Body of pancreas (tissue), 4 donors: Measurements from ENCODE around the gene ITGA2. TPM values are rescaled to one million over a fixed set of nuclear protein-coding genes. Genes with fewer than 3 reads are reported as not detected.

Experiments
- ATAC-seq: fragments of 150-250 bp; one replicate; pipeline ENCODE4 v1.9.1; 2016
- DNase-seq, 4 donors: peaks; one replicate each; pipeline ENCODE4 v3.0.0-alpha.2; 2019
- H3K27ac ChIP-seq, 4 donors: fragments of 200-600 bp; sonication (generic); 1 replicate in 3 of 4; 2 replicates in 1 of 4; pipeline versions ENCODE4 v1.5.1 to v1.6.1; 2016 to 2019; ENCODE audit warnings: mild to moderate bottlenecking in 1 of 4, mixed read lengths in 1 of 4, moderate library complexity in 1 of 4
- H3K27me3 ChIP-seq, 2 donors: fragments of 200-600 bp; sonication (generic); one replicate each; pipeline ENCODE4 v1.6.0; 2016; ENCODE audit warnings: mild to moderate bottlenecking in 1 of 2
- H3K36me3 ChIP-seq, 2 donors: fragments of 200-600 bp; sonication (generic); replicated peaks in 1 of 2; 2 replicates each; pipeline ENCODE4 v1.5.1; 2016; ENCODE audit warnings: low read depth in 2 of 2; ENCODE audit not compliant: insufficient read depth in 1 of 2
- H3K4me1 ChIP-seq: fragments of 200-600 bp; sonication (generic); one replicate; pipeline ENCODE4 v1.6.0; 2016
- H3K4me3 ChIP-seq, 2 donors: fragments of 200-600 bp; sonication (generic); 1 replicate in 1 of 2; 2 replicates in 1 of 2; pipeline ENCODE4 v1.5.1; 2016 to 2019
- H3K9me3 ChIP-seq, 3 donors: fragments of 200-600 bp; sonication (generic); 1 replicate in 2 of 3; 2 replicates in 1 of 3; pipeline ENCODE4 v1.5.1; 2016
- CTCF ChIP-seq, 7 experiments: fragments of 450-650 bp in 4 of 7; fragments of 200-600 bp in 3 of 7; sonication (generic) in 3 of 7; IDR thresholded peaks; one replicate each; pipeline ENCODE4 v1.5.1; 2016 to 2019; ENCODE audit warnings: antibody characterized with exemption in 7 of 7
- POLR2A ChIP-seq, 3 donors: fragments of 450-650 bp; IDR thresholded peaks; one replicate each; pipeline ENCODE4 v1.6.1; 2016; ENCODE audit warnings: antibody characterized with exemption in 3 of 3, mild to moderate bottlenecking in 2 of 3
- WGBS, 2 donors: methylation state at CpG; one replicate each; pipeline ENCODE4 v1.1.5; 2017; 5-methylcytosine and 5-hydroxymethylcytosine counted together
- intact Hi-C: fragments of 100-400 bp; cut with DNase I; formaldehyde crosslinking; loops from one replicate; pipeline ENCODE4 v1.15.1; 2023
- total RNA-seq, 2 donors: library from RNA; depleted of rRNA; stranded (reverse); fragments of >200 nt; gene quantifications; one replicate each; pipeline ENCODE4 v1.1.0, GENCODE V29; 2016

The ITGA2 gene
- total RNA-seq, 2 donors from 2014 or later: 4.0 to 4.4 TPM

- intact Hi-C loops: no loop called here
- Histone ChIP-seq H3K9me3 (no peaks in the 10 kb centered on the region), H3K27ac (no peak overlapping the region), H3K4me1 (no peaks in the 10 kb centered on the region), H3K27me3 (no peaks in the 10 kb centered on the region), H3K36me3 (peaks cover 0 to 3% of the 10 kb centered on the region in 2 donors), H3K4me3 (no peak overlapping the region)
- ATAC-seq (no peak), DNase-seq (no peak)
- TF ChIP-seq CTCF (IDR thresholded peaks at IDR 0.05): no peak
- no peak for TF ChIP-seq POLR2A (IDR thresholded peaks at IDR 0.05)
- WGBS, 2 donors: 78 to 80% methylated on average over 4 of the region's 4 CpGs
These were observed 91.1 kb downstream of the ITGA2 start for GRCh38 chr5:53080271-53080670.

GRCh38 chr5:53083927-53084326, 94.8 kb downstream of the ITGA2 start:
- DNase-seq (no peak), ATAC-seq (no peak)
- Histone ChIP-seq H3K4me3 (no peak overlapping the region), H3K9me3 (no peaks in the 10 kb centered on the region), H3K27me3 (no peaks in the 10 kb centered on the region), H3K4me1 (peaks cover 8% of the 10 kb centered on the region), H3K27ac (no peak overlapping the region), H3K36me3 (no peaks in the 10 kb centered on the region)
- intact Hi-C loops: no loop called here
- TF ChIP-seq POLR2A (IDR thresholded peaks at IDR 0.05) (no peak), CTCF (IDR thresholded peaks at IDR 0.05) (no peak)

GRCh38 chr5:53084546-53085255, 95.5 kb downstream of the ITGA2 start:
- intact Hi-C loops: no loop called here
- H3K27me3 ChIP-seq: no peaks in the 10 kb centered on the region
- no peak overlapping the region for H3K27ac ChIP-seq
- H3K4me3 ChIP-seq: no peak overlapping the region
- DNase-seq (no peak), ATAC-seq (no peak)
- H3K9me3 ChIP-seq: no peaks in the 10 kb centered on the region
- H3K36me3 ChIP-seq: no peaks in the 10 kb centered on the region
- no peak for TF ChIP-seq POLR2A (IDR thresholded peaks at IDR 0.05)
- no peak for TF ChIP-seq CTCF (IDR thresholded peaks at IDR 0.05)
- WGBS, 2 donors: 80 to 82% methylated on average over 4 of the region's 4 CpGs
- H3K4me1 ChIP-seq: peaks cover 8% of the 10 kb centered on the region

- intact Hi-C loops: no loop called here
- Histone ChIP-seq H3K36me3 (no peaks in the 10 kb centered on the region), H3K4me3 (no peak overlapping the region), H3K27ac (peak overlapping the region in 2 of 4 donors; percentile 10 to 27), H3K4me1 (peaks cover 11% of the 10 kb centered on the region), H3K27me3 (no peaks in the 10 kb centered on the region), H3K9me3 (no peaks in the 10 kb centered on the region)
- TF ChIP-seq POLR2A (IDR thresholded peaks at IDR 0.05) (no peak), CTCF (IDR thresholded peaks at IDR 0.05) (no peak)
- no peak for DNase-seq
- ATAC-seq: no peak
- 71 to 88% methylated on average over 1 of the region's 1 CpG for WGBS, 2 donors
These were observed 98.0 kb downstream of the ITGA2 start for GRCh38 chr5:53087171-53087570.

GRCh38 chr5:53087621-53088121, 98.5 kb downstream of the ITGA2 start:
- DNase-seq: no peak
- no peaks in the 10 kb centered on the region for H3K27me3 ChIP-seq
- peak overlapping the region in 2 of 4 donors; percentile 64 to 66 for H3K27ac ChIP-seq
- peak; percentile 45 for ATAC-seq
- no peak overlapping the region for H3K4me3 ChIP-seq
- H3K9me3 ChIP-seq: no peaks in the 10 kb centered on the region
- intact Hi-C loops: no loop called here
- 56 to 100% methylated on average over 1 of the region's 1 CpG for WGBS, 2 donors
- TF ChIP-seq CTCF (IDR thresholded peaks at IDR 0.05) (no peak), POLR2A (IDR thresholded peaks at IDR 0.05) (no peak)
- peaks cover 16% of the 10 kb centered on the region for H3K4me1 ChIP-seq
- H3K36me3 ChIP-seq: no peaks in the 10 kb centered on the region
